Measurements from ENCODE around the gene APOBR.

APOBR gene

GRCh38 chr16:28501258-28502232 is 7.1 kb downstream of the APOBR start:
- no peak overlapping the region for H3K4me3 ChIP-seq (ENCODE audit: low read depth, low read length)
- in situ Hi-C loops (cut with HindIII; ENCODE audit: low sequenced_read_pairs) = no loop called here
- no peak for DNase-seq (ENCODE audit: low read depth, low spot score)
- TF ChIP-seq CTCF (IDR thresholded peaks at IDR 0.05; ENCODE audit: low read depth, low read length) = no peak

GRCh38 chr16:28502290-28502689 is 7.8 kb downstream of the APOBR start:
- in situ Hi-C loops (cut with HindIII; ENCODE audit: low sequenced_read_pairs) = no loop called here
- no peak for TF ChIP-seq CTCF (IDR thresholded peaks at IDR 0.05; ENCODE audit: low read depth, low read length)
- no peak overlapping the region for H3K4me3 ChIP-seq (ENCODE audit: low read depth, low read length)
- DNase-seq (ENCODE audit: low read depth, low spot score) = no peak

GRCh38 chr16:28503470-28504259 is 9.2 kb downstream of the APOBR start:
- TF ChIP-seq CTCF (IDR thresholded peaks at IDR 0.05; ENCODE audit: low read depth, low read length) = no peak
- in situ Hi-C loops (cut with HindIII; ENCODE audit: low sequenced_read_pairs) = no loop called here
- no peak for DNase-seq (ENCODE audit: low read depth, low spot score)
- H3K4me3 ChIP-seq (ENCODE audit: low read depth, low read length) = no peak overlapping the region

- no peak for TF ChIP-seq CTCF (IDR thresholded peaks at IDR 0.05; ENCODE audit: low read depth, low read length)
- DNase-seq (ENCODE audit: low read depth, low spot score) = no peak
- in situ Hi-C loops (cut with HindIII; ENCODE audit: low sequenced_read_pairs) = no loop called here
- H3K4me3 ChIP-seq (ENCODE audit: low read depth, low read length) = no peak overlapping the region
These were observed 10.4 kb downstream of the APOBR start for GRCh38 chr16:28504707-28505404.

- in situ Hi-C loops (cut with HindIII; ENCODE audit: low sequenced_read_pairs) = no loop called here
- no peak for TF ChIP-seq CTCF (IDR thresholded peaks at IDR 0.05; ENCODE audit: low read depth, low read length)
- DNase-seq (ENCODE audit: low read depth, low spot score) = no peak
- no peak overlapping the region for H3K4me3 ChIP-seq (ENCODE audit: low read depth, low read length)
These were observed 11.2 kb downstream of the APOBR start for GRCh38 chr16:28505489-28506137.

DNA sequence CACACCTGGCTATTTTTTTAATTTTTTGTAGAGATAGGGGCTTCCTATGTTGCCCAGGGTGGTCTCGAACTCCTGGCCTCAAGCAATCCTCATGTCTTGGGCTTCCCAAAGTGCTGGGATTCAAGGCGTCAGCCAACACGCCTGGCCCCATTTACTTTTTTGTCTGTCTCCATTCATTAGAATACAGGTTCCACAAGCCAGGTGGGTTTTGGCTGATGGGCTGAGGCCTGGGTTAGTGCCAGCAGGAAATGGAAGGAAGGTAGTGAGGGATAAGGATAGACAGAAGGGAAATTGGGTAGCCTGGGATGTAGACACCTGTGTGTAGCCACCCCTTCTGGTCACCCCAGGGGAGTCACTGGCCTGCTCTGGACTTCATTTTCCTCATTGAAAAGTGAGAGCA is 16.6 kb downstream of the APOBR start:
- in situ Hi-C loops (cut with HindIII; ENCODE audit: low sequenced_read_pairs) = no loop called here
- H3K4me3 ChIP-seq (ENCODE audit: low read depth, low read length) = no peak overlapping the region
- no peak for DNase-seq (ENCODE audit: low read depth, low spot score)
- no peak for TF ChIP-seq CTCF (IDR thresholded peaks at IDR 0.05; ENCODE audit: low read depth, low read length)

All from astrocyte of the spinal cord (primary cell).